AG09319 (cell line): Measurements from ENCODE around the gene TNFRSF8.

Experiments used
- DNase-seq: peaks from one replicate; pipeline ENCODE4 v3.0.0-alpha.2; 2010; ENCODE audit warnings: low read depth; ENCODE audit errors: extremely low read depth
- CTCF ChIP-seq: IDR thresholded peaks from 2 replicates; pipeline ENCODE4 v1.5.1; 2011; ENCODE audit warnings: low read depth, mild to moderate bottlenecking, inconsistent platforms, low read length, moderate library complexity

TNFRSF8 gene

DNA sequence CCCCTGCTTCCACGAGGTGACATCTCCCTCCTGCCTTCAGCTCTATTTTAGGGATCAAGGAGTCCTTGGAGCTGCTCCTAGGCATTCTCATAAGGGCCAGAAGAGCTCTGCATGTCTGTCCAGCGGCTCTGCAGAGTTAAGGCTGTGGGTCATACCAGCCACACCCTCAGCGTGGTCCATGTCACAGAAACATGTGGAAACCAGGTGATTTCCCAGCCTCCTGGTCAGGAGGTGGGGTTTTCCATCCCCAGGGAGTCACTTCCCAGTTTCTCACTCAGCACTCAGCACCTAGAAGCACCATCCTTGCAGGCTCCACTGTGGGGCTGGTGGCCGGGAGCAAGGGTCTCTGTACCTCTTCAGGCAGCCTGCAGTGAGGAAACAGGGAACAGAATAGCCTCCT is 102.2 kb downstream of the TNFRSF8 start:
- no peak for DNase-seq
- TF ChIP-seq CTCF = no peak

- TF ChIP-seq CTCF = no peak
- DNase-seq = no peak
Measured at GRCh38 chr1:12166834-12167492, 103.9 kb downstream of the TNFRSF8 start, which contains the start of gene TNFRSF1B. Gene TNFRSF1B, plus strand, starts transcription at chr1:12166991. Its CDS starts 101 bp downstream, at chr1:12167092.

GRCh38 chr1:12167493-12168429 is 104.7 kb downstream of the TNFRSF8 start:
- TF ChIP-seq CTCF = no peak
- DNase-seq = no peak

DNA sequence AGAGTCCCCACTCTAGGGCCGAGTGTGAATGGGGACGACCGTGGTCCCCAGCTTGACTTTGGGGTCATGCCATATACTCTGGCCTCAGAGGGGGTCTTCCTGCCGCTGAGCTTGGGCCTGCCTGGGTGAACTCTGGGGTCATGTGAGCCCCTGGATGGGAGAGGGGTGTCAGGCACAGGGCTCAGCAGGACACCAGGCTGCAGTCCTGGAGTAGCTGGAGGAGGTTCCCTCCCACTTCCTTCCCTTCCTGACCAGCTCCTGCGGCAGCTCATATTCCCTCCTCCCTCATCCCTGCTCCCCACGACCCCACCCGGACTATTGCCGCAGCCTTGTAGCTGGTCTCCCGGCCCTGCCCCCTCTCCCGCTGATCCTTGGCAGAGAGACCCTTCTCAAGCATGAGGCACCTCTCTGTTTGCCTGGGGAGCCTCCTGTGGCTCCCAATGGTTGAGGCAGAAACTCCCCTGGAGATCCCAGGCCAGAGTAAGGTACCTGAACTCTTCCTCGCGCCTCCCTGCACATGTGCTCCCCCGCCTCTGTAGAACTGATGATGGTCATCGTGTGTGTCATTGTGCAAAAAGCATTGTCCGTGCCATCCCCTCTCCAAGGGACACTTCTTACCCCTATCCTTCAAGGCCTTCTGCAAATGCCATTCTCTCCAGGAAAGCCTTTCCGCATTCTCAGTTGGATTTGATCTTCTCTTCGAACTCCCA is 105.5 kb downstream of the TNFRSF8 start:
- DNase-seq = no peak

GRCh38 chr1:12169442-12170135 is 106.5 kb downstream of the TNFRSF8 start:
- DNase-seq = no peak
- TF ChIP-seq CTCF = no peak

More for the DNA sequence above, 105.5 kb downstream of the TNFRSF8 start:
- no peak for TF ChIP-seq CTCF

GRCh38 chr1:12170263-12170671 is 107.2 kb downstream of the TNFRSF8 start:
- no peak for TF ChIP-seq CTCF
- no peak for DNase-seq
